B cell (primary cell): ENCODE measurements around the gene SLC27A1. TPM values are rescaled to one million over a fixed set of nuclear protein-coding genes. Genes with fewer than 3 reads are reported as not detected.
A peak's percentile ranks its signal among the peaks of the same experiment; 100 is the strongest.

Experiments
- ATAC-seq: fragments of 200-7000 bp; cut with Tn5 transposase; one replicate; pipeline ENCODE4 v1.10.0; 2021; ENCODE audit warnings: low read depth, mild to moderate bottlenecking, moderate number of reproducible peaks, moderate library complexity
- CTCF ChIA-PET: fragments of 350-600 bp; sonication (Branson Sonifier 250); formaldehyde crosslinking; loops from one replicate; lab custom pipeline; 2021; ENCODE audit warnings: antibody characterized with exemption, inconsistent platforms; lab: Charles Lee
- POLR2A ChIA-PET: fragments of 350-600 bp; sonication (Branson Sonifier 250); formaldehyde crosslinking; loops from one replicate; lab custom pipeline; 2021; ENCODE audit warnings: antibody characterized with exemption; lab: Charles Lee
- DNase-seq: peaks from one replicate; pipeline ENCODE4 v3.0.0; 2013
- H2AFZ ChIP-seq: 2 replicates; pipeline ENCODE4 v1.6.1; 2012; ENCODE audit warnings: mild to moderate bottlenecking, low read depth, low read length; ENCODE audit not compliant: insufficient read depth, poor library complexity, severe bottlenecking
- H3K27ac ChIP-seq, 2 donors: 1 replicate in 1 of 2; 2 replicates in 1 of 2; pipeline ENCODE4 v1.5.1; 2012 to 2013; ENCODE audit warnings: low read length in 2 of 2, mild to moderate bottlenecking in 2 of 2, moderate library complexity in 1 of 2
- H3K27me3 ChIP-seq, 4 experiments: fragments of 200-600 bp in 1 of 4; sonication (generic) in 1 of 4; replicated peaks in 1 of 4; 1 replicate in 2 of 4; 2 replicates in 2 of 4; pipeline versions ENCODE4 v1.6.1 to v1.7.0; 2013 to 2016; ENCODE audit warnings: low read length in 3 of 4, mild to moderate bottlenecking in 2 of 4, mixed read lengths in 1 of 4, moderate library complexity in 1 of 4; ENCODE audit not compliant: insufficient read depth in 4 of 4, control insufficient read depth in 3 of 4; ENCODE audit errors: control extremely low read depth in 1 of 4
- H3K36me3 ChIP-seq, 2 experiments: replicated peaks in 1 of 2; 1 replicate in 1 of 2; 2 replicates in 1 of 2; pipeline versions ENCODE4 v1.6.1 to v1.7.1; 2013; ENCODE audit warnings: low read length in 1 of 2; ENCODE audit not compliant: insufficient read depth in 2 of 2, control insufficient read depth in 1 of 2; ENCODE audit errors: control extremely low read depth in 1 of 2, extremely low read depth in 1 of 2
- H3K4me1 ChIP-seq, 2 donors: fragments of 200-600 bp in 1 of 2; sonication (generic) in 1 of 2; 1 replicate in 1 of 2; 2 replicates in 1 of 2; pipeline versions ENCODE4 v1.5.1 to v1.6.1; 2013 to 2017; ENCODE audit warnings: low read length in 2 of 2; ENCODE audit not compliant: control insufficient read depth in 2 of 2, insufficient read depth in 2 of 2
- H3K4me2 ChIP-seq: replicated peaks from 2 replicates; pipeline ENCODE3; 2012; ENCODE audit warnings: mild to moderate bottlenecking, low read depth, low read length; ENCODE audit not compliant: poor library complexity, severe bottlenecking
- H3K4me3 ChIP-seq, 5 experiments: fragments of 200-600 bp in 1 of 5; sonication (generic) in 1 of 5; 1 replicate in 3 of 5; 2 replicates in 2 of 5; pipeline versions ENCODE4 v1.5.1 to v1.7.0; 2011 to 2016; ENCODE audit warnings: low read length in 4 of 5, mild to moderate bottlenecking in 4 of 5, low read depth in 2 of 5, control low read depth in 1 of 5, moderate library complexity in 1 of 5; ENCODE audit not compliant: insufficient read depth in 1 of 5; ENCODE audit errors: control extremely low read depth in 1 of 5, extremely low read depth in 1 of 5
- H3K79me2 ChIP-seq: fragments of 200-600 bp; sonication (generic); one replicate; pipeline ENCODE4 v1.6.0; 2016; ENCODE audit warnings: low read length; ENCODE audit not compliant: control insufficient read depth, insufficient read depth
- H3K9ac ChIP-seq: fragments of 200-600 bp; sonication (generic); 2 replicates; pipeline ENCODE4 v1.6.1; 2017; ENCODE audit warnings: mild to moderate bottlenecking, low read length, moderate library complexity
- H3K9me3 ChIP-seq, 3 donors: one replicate each; pipeline versions ENCODE4 v1.6.1 to v1.7.1; 2013; ENCODE audit warnings: low read length in 2 of 3; ENCODE audit not compliant: control insufficient read depth in 2 of 3, insufficient read depth in 1 of 3; ENCODE audit errors: control extremely low read depth in 1 of 3
- H4K20me1 ChIP-seq: 2 replicates; pipeline ENCODE4 v1.6.0; 2012; ENCODE audit warnings: mild to moderate bottlenecking, low read length; ENCODE audit not compliant: insufficient read depth, control insufficient read depth, poor library complexity, severe bottlenecking
- H3K27ac Mint-ChIP-seq: one replicate; pipeline ENCODE4 v1.8.0; 2021; ENCODE audit warnings: mixed read lengths
- H3K27me3 Mint-ChIP-seq: one replicate; pipeline ENCODE4 v1.8.0; 2021; ENCODE audit warnings: mixed read lengths
- H3K4me1 Mint-ChIP-seq: one replicate; pipeline ENCODE4 v1.8.0; 2021; ENCODE audit warnings: mixed read lengths
- H3K4me3 Mint-ChIP-seq: one replicate; pipeline ENCODE4 v1.8.0; 2021; ENCODE audit warnings: mixed read lengths
- H3K9me3 Mint-ChIP-seq: one replicate; pipeline ENCODE4 v1.8.0; 2022; ENCODE audit warnings: mixed read lengths; ENCODE audit not compliant: insufficient read depth
- CTCF ChIP-seq: fragments of 200-600 bp; IDR thresholded peaks from one replicate; pipeline ENCODE4 v1.8.0; 2022; ENCODE audit warnings: antibody characterized with exemption, mild to moderate bottlenecking
- EZH2 ChIP-seq: IDR thresholded peaks from 2 replicates; pipeline ENCODE4 v1.6.1; 2012; ENCODE audit warnings: borderline replicate concordance, low read depth, mild to moderate bottlenecking, moderate library complexity, low read length; ENCODE audit not compliant: insufficient read depth, poor library complexity, severe bottlenecking
- WGBS: methylation state at CpG from one replicate; pipeline ENCODE4 v1.1.5; 2013; ENCODE audit warnings: missing lambda C conversion rate; ENCODE audit not compliant: insufficient coverage; 5-methylcytosine and 5-hydroxymethylcytosine counted together
- intact Hi-C: fragments of 100-400 bp; cut with micrococcal nuclease; formaldehyde crosslinking; loops from one replicate; pipeline ENCODE4 v1.10.0; 2022
- polyA plus RNA-seq: library from polyadenylated mRNA; depleted of rRNA; stranded (reverse); fragments of >200 nt; gene quantifications from 2 replicates; pipeline ENCODE4 v1.2.3, GENCODE V29; 2012
- total RNA-seq, 2 donors: library from RNA; stranded (reverse); fragments of 120-200 nt in 1 of 2; gene quantifications; 1 replicate in 1 of 2; 2 replicates in 1 of 2; pipeline versions ENCODE4 v1.2.3 to v1.2.4, GENCODE V29; 2013 to 2022

Gene SLC27A1
- total and polyA plus RNA-seq, 2 donors (not counting 1 experiment from before 2014, with no cell fraction given): 5.1 to 9.5 TPM

- intact Hi-C loops: loop anchor here (10.0 kb wide), 1 partner anchor 406 kb away; the partner anchor contains the start of gene RPL18A
Observed at GRCh38 chr19:17448131-17448967, 22.0 kb upstream of the SLC27A1 start, which contains the start of gene TMEM221. Gene TMEM221 (minus strand): TSS chr19:17448668. CDS start chr19:17448462, 206 bp downstream.

More at GRCh38 chr19:17448131-17448967, 22.0 kb upstream of the SLC27A1 start, which contains the start of gene TMEM221:
- WGBS: 1% methylated on average over 79 of the region's 81 CpGs
- H3K27me3 Mint-ChIP-seq: peaks cover 28% of the 10 kb centered on the region
- H4K20me1 ChIP-seq: no peaks in the 10 kb centered on the region
- peaks cover 6 to 12% of the 10 kb centered on the region in 2 donors for H3K4me1 ChIP-seq
- no peaks in the 10 kb centered on the region for H3K9me3 Mint-ChIP-seq
- H3K4me2 ChIP-seq: peak within 1 kb of the TSS; percentile 79
- CTCF ChIA-PET: interaction anchor here (0.6 to 2.2 kb wide), 8 partner anchors 10 to 125 kb away, joined by 3 to 8 read pairs (median 3); partner anchors contain the start of gene BST2
- POLR2A ChIA-PET: no interaction called here
- no peak within 1 kb of the TSS for H3K27ac Mint-ChIP-seq
- H3K36me3 ChIP-seq: no peaks in the 10 kb centered on the region
- peaks cover 2 to 3% (median 2%) of the 10 kb centered on the region in 3 donors for H3K9me3 ChIP-seq
- peaks cover 13% of the 10 kb centered on the region for H3K4me1 Mint-ChIP-seq
- H3K4me3 Mint-ChIP-seq: peak within 1 kb of the TSS; percentile 48
- no peaks in the 10 kb centered on the region for H3K79me2 ChIP-seq
- H2AFZ ChIP-seq: peak within 1 kb of the TSS; percentile 28
- no peak within 1 kb of the TSS for H3K9ac ChIP-seq
- peak within 1 kb of the TSS in 3 of 5 experiments; percentile 3 to 29 (median 15) for H3K4me3 ChIP-seq
- peaks cover 0 to 53% (median 15%) of the 10 kb centered on the region in 4 experiments for H3K27me3 ChIP-seq
- peak; percentile 86 for ATAC-seq
- no peak within 1 kb of the TSS for H3K27ac ChIP-seq
- TF ChIP-seq CTCF: peak; percentile 68
- no peak for TF ChIP-seq EZH2
- peak; percentile 73 for DNase-seq
